Hematopoietic multipotent progenitor cell treated with erythropoietin and hydrocortisone succinate and interleukin-3 and kit ligand, for 6 days (in vitro differentiated cells): ENCODE data around the gene SLC6A1.
A peak's percentile ranks its signal among the peaks of the same experiment; 100 is the strongest.

Experiments
- DNase-seq: peaks from one replicate; pipeline ENCODE4 v3.0.0-alpha.2; 2015

Gene SLC6A1

DNA sequence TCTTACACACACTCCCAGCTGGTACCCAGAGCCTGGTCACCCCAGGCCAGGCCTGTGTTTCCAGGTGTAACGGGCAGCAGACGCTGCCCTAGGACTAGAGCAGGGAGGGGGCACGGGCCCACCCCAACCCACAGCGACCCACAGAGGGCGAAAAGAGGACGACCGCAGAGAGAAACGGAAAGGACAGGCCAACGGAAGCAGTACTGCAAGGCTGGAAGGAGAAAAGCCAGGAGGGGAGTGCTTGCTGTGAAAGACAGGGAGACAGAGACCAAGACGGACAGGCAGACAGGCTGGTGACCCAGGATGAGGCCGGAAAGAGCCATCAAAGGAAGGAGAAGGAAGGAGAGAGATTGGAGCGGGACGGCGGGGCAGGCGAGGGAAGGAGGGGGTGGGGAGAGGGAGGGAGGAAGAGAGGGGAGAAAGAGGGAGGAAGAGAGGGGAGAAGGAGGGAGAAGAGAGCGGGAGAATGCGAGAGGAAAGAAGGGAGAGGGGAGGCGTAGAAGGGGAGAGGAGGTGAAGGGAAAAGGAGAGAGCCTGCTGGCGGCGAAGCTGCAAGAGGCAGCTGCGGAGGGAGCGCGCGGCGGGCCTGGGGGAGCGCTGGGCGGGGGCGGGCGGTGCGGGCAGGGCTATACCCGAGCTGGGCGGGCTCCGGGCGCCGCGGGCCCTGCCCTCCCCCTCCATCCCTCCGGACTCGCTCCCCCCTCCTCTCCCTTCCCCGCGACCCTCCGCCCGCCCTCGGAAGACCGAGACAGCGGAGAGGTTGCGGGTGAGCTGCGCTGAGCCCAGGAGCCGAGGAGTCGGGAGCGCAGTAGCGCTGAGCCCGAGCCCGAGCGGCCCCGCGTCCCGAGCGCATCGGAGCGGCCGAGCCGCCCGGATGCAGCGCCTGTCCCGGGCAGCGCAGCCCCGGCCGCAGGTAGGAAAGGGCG, at the start of gene SLC6A1:
Gene SLC6A1, plus strand, starts transcription at position 732 of the 926 bp plus-strand sequence. CDS start 24,464 bp downstream, outside the sequence.
- DNase-seq: no peak

DNA sequence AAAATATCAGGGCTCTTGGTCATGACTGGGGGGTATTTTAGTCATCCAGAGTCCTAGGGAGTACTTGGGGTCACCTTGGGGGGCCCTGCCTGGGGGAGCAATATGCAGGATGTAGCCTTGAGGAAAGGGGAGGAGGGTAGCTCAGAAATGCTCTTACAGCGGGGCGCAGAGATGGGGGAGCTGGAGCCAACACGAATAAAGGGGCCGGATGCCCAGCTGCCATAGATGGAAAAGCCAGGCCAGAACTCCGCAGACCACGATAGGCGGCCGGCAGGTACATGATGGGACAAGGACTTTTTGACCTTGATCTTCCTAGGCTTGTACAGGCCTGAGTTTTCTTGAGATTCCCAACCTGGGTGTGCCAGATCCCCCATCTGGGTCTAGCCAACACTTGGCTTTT, 47.7 kb upstream of the SLC6A1 start:
- no peak for DNase-seq

DNA sequence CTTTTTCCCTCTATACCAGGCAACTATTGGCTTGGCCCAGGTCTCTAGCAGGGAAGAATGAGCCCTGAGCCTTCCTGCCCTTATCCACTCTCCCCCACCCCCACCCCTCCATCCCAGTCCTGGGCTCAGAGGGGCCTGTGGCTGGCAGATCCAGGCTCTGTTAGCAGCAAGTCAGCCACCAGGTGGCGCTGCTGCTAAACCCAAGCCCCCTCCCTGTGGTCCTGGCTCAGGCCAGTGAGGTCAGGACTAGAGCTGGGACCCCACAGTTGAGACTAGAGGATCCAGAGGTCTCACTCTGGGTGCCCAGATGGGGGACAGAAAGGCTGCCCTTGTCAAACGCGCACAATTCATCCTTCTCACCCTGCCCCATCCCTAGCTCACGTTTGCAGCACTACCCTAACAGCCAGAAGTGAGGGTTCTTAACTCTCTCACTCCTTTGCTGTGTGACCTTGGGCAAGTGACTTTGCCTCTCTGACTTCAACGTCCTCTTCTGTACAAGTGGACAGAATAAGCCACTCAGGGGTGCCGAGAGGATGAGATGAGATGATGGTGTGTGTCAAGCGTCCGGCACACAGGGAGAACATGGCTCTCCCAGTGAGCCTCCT, 46.8 kb upstream of the SLC6A1 start:
- peak; percentile 82 for DNase-seq

DNA sequence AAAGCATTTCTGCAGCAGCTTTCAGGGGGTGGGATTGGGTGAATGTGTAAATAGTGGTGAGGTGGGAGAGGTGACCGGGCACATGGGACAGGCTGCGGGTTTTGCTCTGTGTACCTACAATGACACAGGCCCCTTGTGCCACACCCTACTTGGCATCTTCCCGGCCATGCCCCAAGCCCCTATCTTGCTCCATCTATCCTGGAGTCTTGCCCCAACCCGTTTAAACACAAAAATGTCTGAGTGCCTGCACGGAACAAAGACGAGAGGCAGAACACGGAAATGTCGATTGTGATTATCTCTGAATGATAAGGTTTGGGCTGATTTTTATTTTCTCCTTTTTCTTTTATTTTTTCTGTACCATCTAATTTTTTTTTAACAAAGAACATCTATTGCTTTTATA, 46.0 kb upstream of the SLC6A1 start:
- DNase-seq: no peak

DNA sequence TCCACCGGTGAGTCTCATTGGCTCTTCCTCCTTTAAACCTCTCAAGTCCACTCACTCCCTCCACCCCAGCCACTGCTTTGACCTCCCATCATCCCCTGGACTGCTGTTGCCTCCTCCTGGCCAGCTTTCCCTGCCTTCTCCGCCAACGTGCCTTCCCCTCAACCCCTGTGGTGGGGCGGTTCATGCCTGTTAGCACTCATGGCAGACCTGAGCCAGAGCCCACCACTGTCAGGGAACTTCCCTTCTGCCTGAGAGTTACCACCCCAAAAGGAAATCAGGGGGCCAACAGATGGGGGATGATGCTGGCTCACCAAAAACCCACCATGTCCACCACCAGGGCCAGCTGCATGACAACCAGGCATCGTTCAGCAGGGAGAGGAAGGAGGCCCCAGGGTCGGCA, 44.2 kb upstream of the SLC6A1 start:
- no peak for DNase-seq

DNA sequence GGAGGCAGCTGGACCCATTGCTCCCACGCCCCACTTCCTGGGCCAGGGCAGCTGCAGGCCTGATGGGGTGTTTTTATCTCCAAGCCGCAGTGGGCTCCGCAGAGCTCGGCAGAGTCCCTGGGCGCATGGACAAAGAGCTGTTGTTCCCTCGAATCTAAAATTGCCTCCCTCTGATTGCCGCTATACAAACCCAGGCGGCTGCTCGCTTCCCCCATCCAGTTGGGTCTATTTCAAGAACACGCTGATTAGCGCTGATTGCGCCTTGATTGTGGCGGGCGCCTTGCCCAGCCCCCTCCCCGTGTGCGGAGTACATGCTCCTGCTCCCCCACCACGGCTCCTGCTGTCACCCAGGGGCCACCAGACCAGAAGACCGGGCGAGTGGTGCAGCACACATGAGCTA, 43.4 kb upstream of the SLC6A1 start:
- no peak for DNase-seq

DNA sequence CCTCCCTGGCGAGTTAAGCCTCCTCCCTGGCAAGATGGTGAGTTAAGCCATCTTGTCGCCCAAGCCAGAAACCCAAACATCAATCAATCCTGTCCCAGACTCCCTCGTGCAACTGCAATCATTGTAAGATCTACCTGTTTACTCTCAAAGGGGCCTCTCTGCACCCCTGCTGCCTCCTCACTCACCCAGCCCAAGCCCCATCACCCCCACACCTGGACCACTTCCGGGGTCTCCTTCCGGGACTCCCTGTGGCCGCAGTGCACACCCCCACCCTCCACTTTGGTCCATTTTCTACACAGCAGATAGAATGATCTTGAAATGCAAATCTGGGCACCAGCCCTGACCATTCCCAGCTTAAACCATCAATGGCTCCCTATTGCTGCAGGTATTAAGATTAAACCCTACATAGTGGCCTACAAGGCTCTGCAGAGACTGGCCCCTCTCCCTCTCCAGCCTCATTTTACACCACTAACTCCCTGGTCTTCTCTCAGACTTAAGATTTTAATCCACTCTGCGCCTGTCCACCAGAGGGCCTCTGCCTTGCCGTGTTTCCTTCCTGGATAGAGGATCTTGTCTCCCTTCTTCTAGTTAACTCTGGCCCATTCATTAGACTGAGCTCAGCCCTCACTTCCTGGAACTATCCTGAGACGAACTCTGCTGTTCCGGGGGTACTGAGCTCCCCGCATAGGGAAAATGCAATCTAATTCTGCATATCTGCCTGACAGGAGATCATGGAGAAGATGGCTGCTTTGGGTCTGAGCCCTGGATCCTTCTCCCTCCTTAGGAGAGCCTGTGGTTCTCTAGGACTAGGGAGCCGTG, 41.9 kb upstream of the SLC6A1 start:
- peak; percentile 57 for DNase-seq

DNA sequence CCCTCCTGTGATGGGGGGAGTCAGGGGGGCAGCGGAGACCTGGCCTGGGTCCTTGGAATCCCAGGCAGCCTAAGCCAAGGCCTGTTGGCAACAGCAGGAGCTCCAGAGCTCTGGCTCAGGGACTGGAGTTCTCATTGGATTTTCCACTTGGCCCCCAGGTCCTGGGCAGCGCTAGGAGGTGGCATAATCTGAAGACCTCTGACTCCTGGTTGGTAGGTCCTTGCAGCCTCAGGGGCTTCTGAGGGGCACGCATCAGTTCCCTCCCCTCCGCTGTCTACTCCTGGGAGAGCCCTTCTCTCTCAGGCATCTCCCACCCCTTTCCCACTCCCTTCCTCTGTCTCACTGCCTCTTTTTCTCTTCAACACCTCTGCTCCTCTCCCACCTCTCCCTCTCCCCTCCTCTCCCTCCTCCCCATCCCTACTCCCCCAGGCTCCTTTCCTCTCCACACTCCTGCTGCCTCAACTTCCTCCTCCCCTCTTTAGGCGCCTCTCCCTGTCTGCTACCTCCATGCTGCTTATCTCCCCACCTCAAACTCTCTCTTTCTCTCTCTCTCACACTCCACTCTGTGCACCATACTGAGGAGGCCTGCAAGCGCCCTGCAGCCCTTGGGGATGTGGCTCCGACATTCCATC, 41.1 kb upstream of the SLC6A1 start:
- DNase-seq: no peak

DNA sequence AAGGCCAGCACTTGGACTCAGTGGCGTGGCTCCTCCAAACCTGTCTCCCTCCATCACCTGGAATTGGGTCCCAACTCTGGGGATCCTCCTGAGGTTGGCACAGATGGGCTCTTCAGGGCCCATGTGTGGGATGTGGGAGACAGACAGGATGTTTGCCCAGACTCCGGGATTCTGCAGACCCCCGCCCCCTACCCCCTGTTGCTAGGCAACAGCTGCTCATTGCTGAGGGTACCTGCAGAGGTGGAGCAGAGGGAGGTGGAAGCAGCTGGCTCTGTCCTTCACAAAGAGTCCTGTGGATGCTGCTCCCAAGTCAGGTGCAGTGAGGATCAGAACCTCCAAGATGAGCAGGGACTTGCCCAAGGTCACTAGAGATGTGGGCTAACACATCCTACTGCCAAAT, 40.0 kb upstream of the SLC6A1 start:
- DNase-seq: no peak

DNA sequence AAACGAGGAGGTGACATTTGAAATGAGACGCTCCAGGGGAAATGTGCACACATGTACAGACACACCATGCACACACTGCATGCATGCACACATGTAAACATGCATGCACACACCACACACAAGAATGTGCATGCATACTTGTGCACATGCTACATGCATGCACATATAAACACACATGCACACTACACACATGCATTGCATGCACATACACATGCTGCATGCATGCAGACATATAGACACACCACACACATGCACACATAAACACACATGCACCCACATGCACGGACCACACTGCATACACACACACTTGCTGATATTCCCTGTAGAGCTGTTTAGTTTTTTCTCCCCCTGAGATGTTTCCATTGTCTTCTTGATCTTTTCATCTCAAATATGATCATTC, 37.8 kb upstream of the SLC6A1 start:
- DNase-seq: no peak

DNA sequence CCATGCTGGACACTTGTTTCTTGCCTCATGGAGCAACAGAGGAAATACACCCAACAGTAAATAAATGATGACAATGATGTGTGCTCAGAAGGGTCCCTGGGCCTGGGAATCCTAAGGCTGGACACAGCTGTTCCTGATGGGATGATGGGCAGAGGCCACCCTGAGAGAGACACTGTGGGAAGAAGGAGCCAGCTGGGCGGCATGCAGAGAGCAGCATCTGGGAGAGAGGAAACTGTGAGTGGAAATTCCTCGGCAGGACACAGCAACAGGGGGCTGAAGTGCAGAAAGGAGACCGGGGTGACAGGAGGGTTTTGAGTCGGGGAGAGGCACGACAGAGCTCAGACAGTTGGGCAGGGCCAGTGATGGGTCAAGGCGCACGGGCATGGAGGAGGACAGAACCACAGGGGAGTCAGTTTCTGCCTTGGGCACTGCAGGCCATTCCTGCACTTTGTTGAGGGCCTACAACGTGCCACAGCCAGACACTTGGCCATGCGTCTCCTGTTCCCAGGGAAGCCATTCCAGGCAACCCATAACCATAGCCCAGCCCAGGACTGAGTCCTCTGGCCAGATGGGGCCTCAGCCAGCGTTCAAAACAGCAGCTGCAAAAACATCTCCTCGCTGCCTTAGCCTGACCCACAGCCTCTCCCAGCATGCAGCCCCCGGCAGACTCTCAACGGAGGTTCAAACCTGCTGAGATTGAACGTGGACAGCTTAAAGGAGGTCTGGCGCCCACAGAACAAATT, 36.7 kb upstream of the SLC6A1 start:
- no peak for DNase-seq

DNA sequence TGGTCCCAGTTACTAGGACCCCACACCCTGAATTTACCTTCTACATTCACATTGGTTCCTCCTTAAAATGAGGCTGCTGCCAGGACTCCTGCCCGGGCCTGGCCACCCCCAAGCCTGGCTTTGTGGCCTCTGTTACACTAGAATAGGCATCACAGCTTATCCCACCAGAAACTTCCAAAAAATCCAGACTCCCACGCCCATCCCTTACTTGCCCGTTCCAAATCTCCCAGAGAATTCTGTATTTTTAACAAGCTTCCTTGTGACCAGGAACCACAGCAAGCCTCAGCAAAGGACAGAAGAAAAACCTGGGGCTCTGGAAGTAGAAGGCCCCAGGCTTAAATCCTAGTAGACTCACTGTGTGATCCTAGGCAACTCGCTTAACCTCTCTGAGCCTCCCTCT, 36.0 kb upstream of the SLC6A1 start:
- DNase-seq: no peak

DNA sequence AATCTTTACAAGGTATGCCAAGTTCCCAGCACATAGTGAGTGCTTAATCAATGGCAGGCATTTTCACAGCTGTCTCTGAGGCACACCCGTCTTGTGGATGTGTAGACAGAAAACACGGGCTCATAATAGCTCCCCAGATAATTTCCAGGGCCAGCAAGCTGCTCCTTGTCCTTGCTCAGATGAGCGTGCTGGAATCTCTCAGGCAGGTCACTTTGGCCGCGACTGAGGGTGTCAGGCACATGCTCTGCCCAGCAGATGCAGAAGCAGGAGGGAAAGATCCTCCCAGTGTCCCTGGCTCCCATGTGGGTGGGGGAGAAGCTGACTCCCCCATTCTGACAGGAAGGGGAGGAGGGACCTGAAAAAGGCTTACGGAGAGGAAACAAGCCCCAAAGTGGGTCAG, 35.6 kb upstream of the SLC6A1 start:
- DNase-seq: no peak

DNA sequence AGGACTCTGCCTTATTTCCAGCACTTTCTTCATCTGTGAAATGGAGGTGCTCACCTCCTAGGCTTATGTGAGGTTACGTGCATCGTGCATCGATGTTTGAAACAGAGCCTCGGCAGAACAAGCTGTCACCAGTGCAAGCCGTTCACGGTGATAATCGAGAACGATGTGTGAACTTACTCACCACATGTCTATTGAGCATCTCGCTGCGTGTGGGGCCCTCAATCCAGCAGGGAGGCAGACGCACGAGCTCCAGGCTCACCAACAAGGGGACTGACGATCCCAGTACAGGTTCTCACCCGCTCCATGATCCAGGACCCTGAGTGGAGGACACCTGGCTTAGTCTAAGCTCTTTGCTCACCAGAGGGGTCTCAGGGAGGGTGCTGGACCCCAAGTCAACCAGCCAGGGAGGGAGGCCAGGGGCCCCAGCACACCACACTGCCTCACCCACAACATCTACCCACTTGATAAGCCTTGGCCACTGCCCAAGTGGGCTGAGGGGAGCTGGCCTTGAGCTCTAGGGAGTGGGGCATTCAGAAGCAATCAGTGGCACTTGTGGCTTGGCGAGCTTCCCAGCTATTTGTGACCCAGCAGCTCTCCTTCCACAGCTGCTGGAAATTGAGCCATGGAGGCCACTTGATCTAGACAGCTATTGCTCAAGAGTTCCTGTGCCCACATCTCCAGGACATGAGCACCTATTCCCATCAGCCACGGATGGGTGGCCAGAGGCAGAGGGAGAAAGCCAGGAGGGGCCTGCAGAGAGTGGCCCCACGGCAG, 34.4 kb upstream of the SLC6A1 start:
- peak; percentile 85 for DNase-seq

DNA sequence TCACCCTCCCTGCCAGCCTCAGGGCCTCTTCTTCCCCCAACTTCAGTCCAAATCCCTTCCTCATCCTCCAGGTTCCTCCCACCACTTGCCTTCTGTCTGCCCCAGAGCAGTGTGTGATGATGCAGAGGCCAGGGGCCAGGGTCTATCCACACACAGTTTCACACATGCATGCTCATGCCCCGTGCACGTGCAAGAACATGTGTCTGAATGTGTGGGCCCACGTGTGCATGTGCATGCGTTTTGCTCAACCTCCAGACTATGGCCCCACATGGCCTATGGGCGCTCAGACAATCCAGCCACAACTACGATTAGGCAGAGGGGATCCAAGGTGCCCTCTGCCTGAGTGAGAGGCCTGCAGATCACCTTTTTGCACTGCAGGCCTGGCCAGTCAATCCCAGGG, 32.3 kb upstream of the SLC6A1 start:
- no peak for DNase-seq

DNA sequence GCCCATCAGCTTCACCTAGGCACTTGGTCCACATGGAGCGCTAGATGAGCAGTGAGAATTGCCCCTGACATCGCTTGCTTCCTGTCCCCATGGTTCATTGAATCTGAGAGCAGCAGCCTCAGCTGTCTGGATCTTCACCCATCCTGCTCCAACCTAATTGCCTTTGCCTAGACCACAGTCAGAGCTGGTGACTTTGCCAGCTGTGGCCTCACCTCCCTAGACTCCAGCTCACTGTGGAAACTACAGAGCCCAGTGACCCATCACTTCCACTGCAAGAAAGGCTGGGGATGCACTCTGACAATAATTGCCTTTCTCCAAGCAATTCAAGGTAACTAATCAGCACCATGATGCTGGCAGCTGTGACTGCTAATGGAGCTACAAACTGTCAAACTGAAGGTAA, 30.6 kb upstream of the SLC6A1 start:
- DNase-seq: no peak

DNA sequence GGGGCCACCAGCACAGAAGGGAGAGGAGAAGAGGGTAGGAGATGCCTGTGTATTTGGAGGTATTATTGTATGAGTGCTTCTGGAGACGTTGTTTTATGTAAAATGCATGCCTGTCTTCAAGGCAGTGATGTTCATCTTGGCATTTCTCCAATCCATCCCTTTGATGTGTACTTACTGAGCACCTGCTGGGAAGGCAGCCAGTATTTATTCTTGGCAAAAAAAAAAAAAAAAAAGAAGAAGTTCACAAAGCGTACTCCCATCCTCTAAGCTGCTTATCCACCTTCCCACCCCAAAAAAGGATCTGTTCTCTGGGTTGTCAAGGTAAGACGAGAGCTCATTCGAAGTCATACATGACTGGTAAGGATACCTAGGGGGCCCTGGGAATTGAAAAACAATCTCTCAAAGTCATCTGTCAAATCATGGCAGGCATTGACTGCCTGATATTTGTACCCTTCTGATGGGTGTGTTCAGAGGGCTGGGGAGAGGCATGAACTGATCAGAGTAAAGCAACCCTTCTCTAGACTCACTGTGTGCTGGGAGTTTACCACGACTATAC, 30.0 kb upstream of the SLC6A1 start:
- DNase-seq: no peak

DNA sequence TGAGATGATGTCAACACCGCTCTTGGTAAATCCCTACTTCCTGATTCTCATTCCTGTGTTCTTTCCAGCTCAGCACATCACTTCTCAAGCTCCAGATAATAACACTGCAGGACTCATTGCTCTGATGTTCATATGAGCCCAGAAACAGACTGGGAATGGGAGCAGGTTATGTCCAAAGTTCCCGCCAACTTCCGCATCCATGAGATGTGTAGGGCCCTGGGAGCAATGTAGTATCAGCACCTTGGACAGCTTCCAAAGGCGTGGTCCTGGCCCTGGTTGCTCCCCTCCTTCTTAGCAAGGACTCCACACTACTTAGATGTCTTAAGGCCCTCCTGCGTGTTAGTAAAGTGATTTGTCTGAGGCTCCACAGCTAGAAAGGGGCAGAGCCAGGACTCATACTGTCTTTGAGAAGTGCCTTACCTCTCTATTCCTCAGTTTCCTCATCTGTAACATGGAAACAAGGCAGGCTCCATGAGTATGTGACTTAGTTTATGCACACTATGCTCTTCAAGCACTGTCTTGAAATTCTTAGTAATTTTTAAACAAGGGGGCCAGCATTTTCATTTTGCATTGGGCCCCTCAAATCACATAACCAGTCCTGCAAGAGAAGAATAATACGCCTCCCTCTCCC, 27.9 kb upstream of the SLC6A1 start:
- peak; percentile 72 for DNase-seq

DNA sequence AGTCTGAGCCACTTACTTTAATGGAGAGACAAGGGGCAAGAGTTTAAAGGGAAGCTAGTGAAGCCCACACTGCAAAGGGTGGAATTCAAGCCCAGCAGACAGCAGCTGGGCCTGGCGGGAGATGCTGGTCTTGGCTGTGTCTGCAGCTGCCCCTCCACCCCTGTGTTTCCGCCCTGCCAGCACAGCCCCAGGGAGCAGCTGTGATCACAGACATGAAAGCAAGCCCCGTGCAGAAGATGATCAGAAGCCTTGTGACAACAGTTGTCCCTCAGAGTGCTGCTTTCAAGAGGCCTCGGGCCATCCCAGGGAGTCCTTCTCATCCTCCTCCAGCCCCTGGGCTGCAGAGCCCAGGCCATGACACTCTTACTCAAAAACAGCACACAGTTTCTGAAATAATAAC, 24.1 kb upstream of the SLC6A1 start:
- no peak for DNase-seq

DNA sequence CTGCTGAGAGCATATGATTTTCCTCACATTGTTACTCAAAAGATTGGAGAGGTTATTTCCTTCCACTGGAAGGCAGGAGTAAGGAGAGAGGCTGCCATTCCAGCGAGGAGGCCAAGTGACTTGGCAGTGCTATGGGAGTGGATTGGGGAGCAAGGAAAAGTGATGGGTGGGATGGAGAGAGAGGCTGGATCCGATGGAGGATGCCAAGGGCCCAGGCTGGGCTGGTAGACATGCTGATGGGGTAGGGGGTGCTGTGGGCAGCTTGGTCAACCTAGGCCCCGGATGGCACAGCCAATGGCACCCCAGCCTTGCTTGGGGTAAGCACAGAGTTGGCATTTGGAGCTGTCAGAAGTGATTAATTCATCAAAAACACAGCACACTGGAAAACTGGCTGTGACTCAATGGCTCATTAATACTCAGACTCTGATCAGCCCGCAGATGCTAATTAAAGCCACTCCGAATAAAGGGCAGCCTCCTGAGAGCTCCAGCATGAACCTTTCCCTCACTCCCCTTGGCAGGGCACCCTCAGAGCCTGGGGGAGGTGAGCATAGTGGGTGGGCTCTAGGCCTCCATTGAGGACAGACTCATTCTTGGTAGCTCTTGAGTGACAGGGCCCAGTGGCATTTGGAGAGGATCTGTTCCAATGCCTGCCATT, 22.1 kb upstream of the SLC6A1 start:
- no peak for DNase-seq
